ENCODE measurements around the gene OSTC.

DNA sequence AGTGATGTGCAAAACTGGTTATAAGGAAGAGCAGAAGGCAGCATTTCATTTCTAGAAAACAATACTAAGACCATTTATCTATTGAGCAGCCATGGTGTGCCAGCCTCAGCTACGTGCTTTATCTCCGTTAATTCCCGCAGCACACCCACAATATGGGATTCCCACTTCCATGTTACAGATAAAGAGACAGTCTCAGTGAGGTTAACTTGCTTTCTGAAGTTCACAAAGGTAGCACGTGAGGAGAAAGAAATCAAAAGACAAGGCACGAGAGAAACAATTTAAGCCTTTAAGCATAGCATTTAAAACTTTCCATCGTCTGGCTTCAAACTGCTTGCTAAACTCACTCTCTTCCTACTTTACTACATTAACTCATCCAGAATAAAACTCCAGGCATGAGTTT is 38.0 kb upstream of the OSTC start:
- TF ChIP-seq CTCF (IDR thresholded peaks at IDR 0.05; ENCODE audit: low read depth, low read length) (no peak), EZH2phosphoT487 (IDR thresholded peaks at IDR 0.05; ENCODE audit: low read depth) (no peak)
